ENCODE measurements around the gene NCR2. TPM values are rescaled to one million over a fixed set of nuclear protein-coding genes. Genes with fewer than 3 reads are reported as not detected.

Gene NCR2
- total RNA-seq, 1 experiment from 2014 or later, result not detected

- no peak for DNase-seq (ENCODE audit: low spot score)
These were observed 3.8 kb upstream of the NCR2 start for GRCh38 chr6:41331401-41332150.

DNA sequence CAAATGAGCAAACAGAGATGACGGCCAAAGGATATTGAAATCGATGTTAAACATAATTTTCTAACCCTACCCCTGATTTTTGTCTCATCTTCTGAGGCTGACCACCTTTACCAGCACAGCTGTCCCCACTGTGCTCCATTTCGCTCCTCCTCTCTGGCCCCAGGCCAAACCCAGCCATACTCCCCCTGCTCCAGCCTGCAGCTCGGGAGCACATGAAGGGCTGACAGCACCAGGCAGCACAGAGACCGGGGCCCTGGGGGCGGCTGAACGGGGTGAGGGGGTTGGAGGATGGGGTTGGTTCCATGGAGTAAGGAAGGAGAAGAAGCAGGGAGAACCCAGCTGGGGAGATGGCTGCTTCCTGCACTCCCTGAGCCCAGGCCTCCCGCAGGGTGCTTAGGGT, 3.2 kb upstream of the NCR2 start:
- DNase-seq (ENCODE audit: low spot score), result no peak

DNA sequence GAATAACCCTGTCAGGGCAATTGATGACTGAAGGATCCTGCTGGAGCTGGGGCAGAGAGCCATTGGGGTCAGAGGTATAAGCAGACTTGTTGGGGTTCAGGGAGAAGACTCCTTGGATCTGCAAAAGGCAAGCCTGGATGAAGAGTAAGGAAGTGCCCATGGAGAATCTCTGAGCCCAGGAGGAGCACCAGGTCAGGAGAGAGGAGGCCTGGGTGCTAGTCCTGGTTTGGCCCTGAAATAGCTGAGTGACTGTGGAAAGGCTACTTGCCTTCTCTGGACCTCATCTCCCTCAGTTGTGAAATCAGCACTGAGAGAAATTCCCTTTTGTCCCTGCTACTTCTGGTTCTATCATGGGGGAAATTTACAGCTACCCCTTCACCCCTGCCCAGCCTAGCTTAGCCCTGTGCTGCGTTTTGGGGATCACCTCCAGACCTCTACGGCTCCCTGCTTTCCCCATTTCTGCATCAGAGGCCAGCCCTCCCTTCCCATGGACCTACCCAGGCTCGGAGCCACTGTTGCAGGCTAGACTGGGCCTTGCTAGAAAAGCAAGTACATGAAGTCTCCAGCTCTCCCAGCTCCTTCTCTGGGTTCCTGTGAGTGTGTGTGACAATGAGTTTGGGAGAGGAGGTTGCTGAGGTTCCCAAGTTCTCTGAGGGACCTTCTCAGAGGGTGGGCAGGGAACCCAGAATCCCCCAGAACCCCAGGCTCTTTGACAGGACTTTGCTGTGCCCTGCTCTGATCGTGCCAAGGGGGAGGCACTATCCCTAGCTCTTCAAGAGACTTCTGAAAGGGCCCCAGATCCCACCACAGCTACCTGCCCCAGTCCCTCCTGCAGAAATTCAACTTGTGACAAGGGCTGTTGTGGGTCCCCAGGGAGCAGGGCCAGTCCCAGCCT, 2.3 kb upstream of the NCR2 start:
- no peak for DNase-seq (ENCODE audit: low spot score)

DNA sequence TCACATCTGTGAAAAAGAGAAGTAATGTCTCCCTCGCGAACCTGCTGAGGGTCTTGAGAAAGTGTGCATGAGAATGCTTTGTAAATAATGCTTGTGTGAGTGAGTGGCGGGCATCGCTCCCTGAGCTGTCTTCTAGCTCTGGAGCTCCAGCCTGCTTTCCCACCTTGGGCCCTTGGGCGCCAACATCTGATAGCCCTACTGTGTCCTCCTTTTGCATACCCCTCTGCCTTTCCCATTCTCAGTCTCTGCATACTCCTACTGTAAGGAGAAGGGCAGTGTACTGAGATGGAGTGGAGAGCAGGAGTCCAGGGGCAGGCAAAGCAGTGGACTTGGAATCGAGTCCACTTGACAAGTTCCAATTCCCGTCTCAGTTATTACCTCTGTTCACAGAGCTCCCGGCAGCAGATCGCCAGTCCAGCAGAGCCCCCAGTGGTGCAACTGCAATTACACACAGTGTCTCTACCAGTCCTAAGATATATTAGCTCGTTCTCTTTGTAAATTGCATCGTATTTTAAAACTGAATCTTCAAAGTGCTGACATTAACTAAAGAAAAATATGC, 847 bp upstream of the NCR2 start:
- peak; percentile 20 for DNase-seq (ENCODE audit: low spot score)

DNA sequence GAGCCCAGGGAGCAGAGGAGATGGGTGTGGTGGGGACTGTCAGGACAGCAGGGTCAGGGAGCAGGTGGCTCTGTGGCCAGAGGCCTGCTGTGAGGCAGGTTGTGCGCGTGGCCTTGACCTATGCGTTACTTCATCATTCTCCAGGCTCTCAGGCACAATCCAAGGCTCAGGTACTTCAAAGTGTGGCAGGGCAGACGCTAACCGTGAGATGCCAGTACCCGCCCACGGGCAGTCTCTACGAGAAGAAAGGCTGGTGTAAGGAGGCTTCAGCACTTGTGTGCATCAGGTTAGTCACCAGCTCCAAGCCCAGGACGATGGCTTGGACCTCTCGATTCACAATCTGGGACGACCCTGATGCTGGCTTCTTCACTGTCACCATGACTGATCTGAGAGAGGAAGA, 535 bp downstream of the NCR2 start:
- no peak for DNase-seq (ENCODE audit: low spot score)

DNA sequence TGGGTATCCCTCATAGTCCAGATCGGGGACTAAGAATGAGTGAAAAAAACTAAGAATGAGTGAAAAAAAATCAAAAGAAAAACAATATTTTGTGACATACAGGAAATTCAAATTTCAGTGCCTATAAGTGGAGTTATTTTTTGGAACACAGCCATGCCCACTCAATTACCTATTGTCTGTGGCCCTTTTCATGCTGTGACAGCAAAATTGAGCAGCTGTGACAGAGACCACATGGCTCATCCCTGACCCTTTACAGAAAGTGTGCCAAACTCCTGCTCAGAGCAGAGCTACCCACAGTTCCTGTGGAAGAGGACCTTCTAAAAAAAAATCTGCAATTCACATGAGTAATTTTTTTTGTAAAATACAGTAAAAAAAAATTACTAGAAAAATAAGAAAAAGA, 1.4 kb downstream of the NCR2 start:
- no peak for DNase-seq (ENCODE audit: low spot score)

DNA sequence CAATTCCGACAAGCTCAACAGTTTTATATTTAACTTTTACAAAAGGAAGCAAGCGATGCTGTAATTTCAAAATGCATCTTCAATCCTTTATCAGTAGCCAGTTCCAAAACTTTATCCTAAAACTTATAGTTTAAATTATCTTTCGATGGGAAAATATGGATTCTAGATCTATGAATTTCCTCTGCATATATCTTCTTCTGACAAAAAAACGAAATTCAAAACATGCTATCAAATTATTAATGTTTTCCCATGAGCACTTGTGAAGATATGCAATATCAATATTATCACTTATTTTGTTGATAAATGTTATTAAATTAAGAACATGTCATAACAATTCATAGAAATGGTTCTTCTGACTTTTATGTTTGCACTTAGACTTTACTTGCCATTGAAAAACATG, 2.3 kb downstream of the NCR2 start:
- no peak for DNase-seq (ENCODE audit: low spot score)

DNA sequence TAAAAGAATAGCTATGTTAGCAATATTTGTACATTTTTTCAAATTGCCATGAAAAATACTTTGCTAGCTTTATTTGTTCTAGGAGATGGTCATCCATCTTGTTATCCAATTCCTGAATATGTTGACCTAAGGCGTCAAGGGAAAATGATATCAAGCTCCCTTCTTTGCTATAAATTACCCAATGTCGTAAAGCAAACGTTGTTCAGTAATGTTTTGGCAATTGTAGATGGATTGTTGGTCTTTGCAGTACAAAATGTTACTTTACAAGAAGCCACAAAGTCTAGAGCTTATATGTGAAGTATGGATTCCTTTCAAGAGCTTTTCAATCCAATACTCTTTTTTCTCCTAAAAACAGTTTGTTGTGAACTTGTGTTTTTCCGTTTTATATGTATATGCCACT, 3.3 kb downstream of the NCR2 start:
- DNase-seq (ENCODE audit: low spot score), result no peak

GRCh38 chr6:41341580-41341979, 6.2 kb downstream of the NCR2 start:
- DNase-seq (ENCODE audit: low spot score), result no peak

GRCh38 chr6:41342241-41342640, 6.8 kb downstream of the NCR2 start:
- DNase-seq (ENCODE audit: low spot score), result no peak

- no peak for DNase-seq (ENCODE audit: low spot score)
These were observed 8.3 kb downstream of the NCR2 start for GRCh38 chr6:41343641-41344187.

DNA sequence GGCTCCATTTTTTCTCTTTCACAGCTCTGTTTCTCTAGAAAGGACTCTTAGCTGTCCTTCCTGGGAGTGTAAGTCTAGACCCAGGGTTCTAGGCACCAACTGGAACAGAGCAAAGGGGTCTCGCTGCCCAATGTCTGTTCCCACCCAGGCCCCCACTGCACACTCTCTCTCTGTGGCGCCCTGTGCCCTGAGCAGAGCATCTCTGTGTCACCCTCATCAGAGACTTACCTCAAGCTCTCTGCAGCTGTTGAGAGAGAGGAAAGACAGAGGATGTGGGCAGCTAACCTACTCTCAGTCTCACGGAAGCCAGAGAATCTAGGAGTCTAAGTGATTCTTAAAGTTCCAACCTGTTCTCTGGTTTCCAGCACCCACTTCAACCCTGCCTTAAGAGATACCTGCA, 9.5 kb downstream of the NCR2 start:
- no peak for DNase-seq (ENCODE audit: low spot score)

GRCh38 chr6:41345901-41346300, 10.5 kb downstream of the NCR2 start:
- no peak for DNase-seq (ENCODE audit: low spot score)

- DNase-seq (ENCODE audit: low spot score), result no peak
These were observed 11.0 kb downstream of the NCR2 start for GRCh38 chr6:41346441-41346840.

DNA sequence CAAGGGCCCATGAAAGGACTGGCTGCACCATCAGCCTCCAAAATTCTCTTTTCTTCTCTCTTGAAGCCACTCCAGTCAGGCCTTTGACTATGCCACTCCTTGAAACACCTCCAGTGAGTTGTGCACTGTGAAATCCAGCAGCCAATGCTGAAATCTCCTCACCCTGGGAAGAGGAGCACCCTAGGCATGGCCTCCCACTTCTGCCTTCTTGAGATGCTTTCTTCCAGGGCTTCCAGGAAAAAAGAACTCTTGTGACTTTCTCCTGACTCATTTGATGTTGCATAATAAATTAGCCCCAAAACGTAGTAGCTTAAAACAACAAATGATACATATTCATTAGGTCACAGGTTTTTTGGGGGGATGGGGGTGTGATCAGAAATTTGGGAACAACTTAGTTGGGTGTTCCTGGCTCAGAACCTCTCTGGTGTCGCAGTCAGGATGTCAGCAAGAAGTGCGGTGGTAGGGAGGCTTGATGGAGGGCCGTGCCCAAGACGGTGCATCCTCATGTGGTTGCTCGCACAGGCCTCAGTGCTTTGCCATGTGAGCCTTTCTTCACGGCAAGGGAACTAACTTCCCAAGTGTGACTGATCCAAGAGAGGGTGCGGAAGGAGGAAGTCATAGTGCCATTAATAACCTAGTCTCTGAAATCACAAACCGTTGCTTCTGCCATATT, 12.1 kb downstream of the NCR2 start:
- no peak for DNase-seq (ENCODE audit: low spot score)

GRCh38 chr6:41348934-41349333, 13.5 kb downstream of the NCR2 start:
- DNase-seq (ENCODE audit: low spot score), result no peak

DNA sequence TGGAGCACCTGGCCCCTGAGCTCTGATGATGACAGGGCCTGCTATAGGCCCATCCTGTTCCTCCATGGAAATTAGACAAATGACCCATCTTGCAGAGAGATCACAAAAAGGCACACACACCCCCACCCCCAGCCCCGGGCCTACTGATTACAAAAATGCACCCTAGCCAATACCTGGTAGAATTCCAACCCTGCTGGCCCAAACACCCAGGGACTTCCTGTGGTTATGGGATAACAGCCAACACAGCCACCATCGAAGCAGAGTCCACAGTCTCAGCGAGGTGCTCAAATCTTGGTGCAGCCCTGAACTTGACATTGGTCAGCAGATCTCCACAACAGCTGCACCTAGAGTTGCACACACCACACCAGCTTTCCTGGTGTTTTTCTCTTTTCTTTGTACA, 17.0 kb downstream of the NCR2 start:
- no peak for DNase-seq (ENCODE audit: low spot score)

DNA sequence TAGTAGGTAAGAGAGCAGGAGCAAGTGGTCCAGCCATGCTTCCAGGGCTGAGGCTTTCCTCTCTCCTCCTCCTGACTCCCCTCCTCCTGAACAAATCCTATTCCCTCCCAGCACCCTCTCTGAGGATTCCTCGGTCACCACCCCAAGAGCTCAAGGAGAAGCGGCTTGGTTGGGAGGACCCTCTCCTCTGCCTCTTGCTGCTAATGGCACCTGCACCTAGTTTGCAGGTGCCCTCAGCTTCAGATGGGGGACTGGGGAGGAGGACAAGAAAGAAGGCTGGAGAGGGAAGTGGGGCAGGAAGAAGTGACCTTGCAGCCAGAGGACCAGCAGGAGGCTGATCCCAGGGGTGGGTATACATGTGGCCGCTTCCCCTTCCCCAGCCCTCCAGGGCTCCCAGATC, 17.5 kb downstream of the NCR2 start:
- DNase-seq (ENCODE audit: low spot score), result no peak

GRCh38 chr6:41353333-41353732, 17.9 kb downstream of the NCR2 start:
- DNase-seq (ENCODE audit: low spot score), result no peak

DNA sequence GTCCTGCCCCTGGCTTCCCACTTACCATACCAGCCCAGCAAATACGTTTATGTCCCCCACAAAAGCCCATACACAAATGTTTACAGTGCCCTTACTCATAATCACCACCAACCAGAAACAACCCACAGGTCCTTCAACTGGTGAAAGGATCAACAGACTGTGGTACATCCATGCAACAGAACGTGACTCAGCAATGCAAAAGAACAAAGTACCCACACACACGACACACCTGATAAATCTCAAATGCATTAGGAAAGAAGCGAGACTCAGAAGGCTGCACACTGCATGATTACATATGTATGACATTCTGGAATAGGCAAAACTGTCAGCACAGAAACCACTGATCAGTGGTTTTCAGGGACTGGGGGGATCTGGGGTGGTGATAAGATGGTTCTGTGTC, 20.5 kb downstream of the NCR2 start:
- no peak for DNase-seq (ENCODE audit: low spot score)

GRCh38 chr6:41356825-41357224, 21.4 kb downstream of the NCR2 start:
- peak; percentile 31 for DNase-seq (ENCODE audit: low spot score)

DNA sequence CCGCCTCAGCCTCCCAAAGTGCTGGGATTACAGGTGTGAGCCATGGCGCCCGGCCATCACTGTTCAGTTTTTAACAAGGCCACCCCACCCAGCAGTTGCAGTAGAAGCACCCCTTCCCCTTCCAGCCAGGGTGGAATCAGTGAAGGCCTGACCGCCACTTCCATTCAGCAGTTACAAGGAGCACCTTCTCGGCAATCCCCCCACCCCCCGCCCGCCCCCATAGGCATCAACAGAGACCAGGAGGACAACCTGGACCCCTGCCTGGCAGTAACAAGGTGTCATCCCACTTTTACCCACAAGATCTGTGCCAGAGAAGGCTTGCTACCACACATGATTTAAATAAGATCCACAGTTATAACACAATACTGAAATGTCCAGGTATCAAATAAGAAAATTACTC, 23.1 kb downstream of the NCR2 start:
- DNase-seq (ENCODE audit: low spot score), result no peak

Data from HT-29 (cell line).